Keratinocyte (primary cell): ENCODE data around the gene PHYHIPL. TPM values are rescaled to one million over a fixed set of nuclear protein-coding genes. Genes with fewer than 3 reads are reported as not detected.

Experiments
- DNase-seq: peaks from one replicate; pipeline ENCODE4 v3.0.0-alpha.2; 2011; ENCODE audit warnings: low read depth, missing footprints, low spot score
- FAIRE-seq: peaks from 2 replicates; lab custom pipeline; 2011; peaks lifted over from hg19 to GRCh38; lab: Jason Lieb, UNC
- H2AFZ ChIP-seq: 2 replicates; pipeline ENCODE4 v1.6.0; 2012; ENCODE audit warnings: low read length, control low read depth, inconsistent platforms; ENCODE audit not compliant: control insufficient read depth
- H3K27ac ChIP-seq: 2 replicates; pipeline ENCODE4 v1.5.1; 2011; ENCODE audit warnings: low read length; ENCODE audit not compliant: control insufficient read depth, insufficient read depth
- H3K27me3 ChIP-seq: 3 replicates; pipeline ENCODE4 v1.6.0; 2011; ENCODE audit warnings: low read length; ENCODE audit not compliant: control insufficient read depth, insufficient read depth; ENCODE audit errors: extremely low read depth
- H3K36me3 ChIP-seq, 2 experiments: 2 replicates in 1 of 2; 3 replicates in 1 of 2; pipeline ENCODE4 v1.5.1; 2011; ENCODE audit warnings: low read length in 2 of 2, mild to moderate bottlenecking in 1 of 2; ENCODE audit not compliant: control insufficient read depth in 2 of 2, insufficient read depth in 2 of 2; ENCODE audit errors: extremely low read depth in 1 of 2
- H3K4me1 ChIP-seq: 3 replicates; pipeline ENCODE4 v1.5.1; 2011; ENCODE audit warnings: low read length; ENCODE audit not compliant: control insufficient read depth, insufficient read depth; ENCODE audit errors: extremely low read depth
- H3K4me2 ChIP-seq: 3 replicates; pipeline ENCODE4 v1.6.0; 2011; ENCODE audit warnings: low read depth, low read length; ENCODE audit not compliant: control insufficient read depth, insufficient read depth; ENCODE audit errors: extremely low read depth
- H3K4me3 ChIP-seq, 3 experiments: fragments of 200-600 bp in 1 of 3; sonication (generic) in 1 of 3; 2 replicates in 2 of 3; 3 replicates in 1 of 3; pipeline ENCODE4 v1.5.1; 2011 to 2016; ENCODE audit warnings: low read length in 3 of 3, mild to moderate bottlenecking in 3 of 3, control low read depth in 2 of 3, inconsistent platforms in 1 of 3, low read depth in 1 of 3, mixed read lengths in 1 of 3, mixed run types in 1 of 3, moderate library complexity in 1 of 3; ENCODE audit not compliant: control insufficient read depth in 2 of 3, insufficient read depth in 2 of 3; ENCODE audit errors: extremely low read depth in 1 of 3
- H3K79me2 ChIP-seq: 2 replicates; pipeline ENCODE4 v1.6.0; 2012; ENCODE audit warnings: low read length; ENCODE audit not compliant: control insufficient read depth, insufficient read depth
- H3K9ac ChIP-seq: 3 replicates; pipeline ENCODE4 v1.6.0; 2011; ENCODE audit warnings: low read length; ENCODE audit not compliant: control insufficient read depth, insufficient read depth; ENCODE audit errors: extremely low read depth
- H3K9me1 ChIP-seq: 3 replicates; pipeline ENCODE4 v1.6.0; 2011; ENCODE audit warnings: low read length; ENCODE audit not compliant: control insufficient read depth, insufficient read depth; ENCODE audit errors: extremely low read depth
- H3K9me3 ChIP-seq: 2 replicates; pipeline ENCODE4 v1.5.1; 2012; ENCODE audit warnings: low read depth, low read length; ENCODE audit not compliant: control insufficient read depth
- H4K20me1 ChIP-seq: 3 replicates; pipeline ENCODE4 v1.6.0; 2011; ENCODE audit warnings: low read length; ENCODE audit not compliant: control insufficient read depth, insufficient read depth; ENCODE audit errors: extremely low read depth
- EZH2 ChIP-seq: IDR thresholded peaks from one replicate; pipeline ENCODE4 v1.6.1; 2012; ENCODE audit warnings: inconsistent platforms, mild to moderate bottlenecking, low read length, moderate library complexity
- dilution Hi-C: fragments of 300-500 bp; cut with MboI; formaldehyde crosslinking; loops from one replicate; pipeline ENCODE4 v1.7.0; 2020; ENCODE audit warnings: low sequenced_read_pairs; ENCODE audit not compliant: extremely low pct_ligation_motif_present
- polyA minus RNA-seq, 3 experiments: library from RNA; depleted of rRNA, polyadenylated mRNA; stranded (reverse); fragments of >200 nt; gene quantifications; 1 replicate in 1 of 3; 2 replicates in 1 of 3; 3 replicates in 1 of 3; pipeline ENCODE4 v1.2.3, GENCODE V29; 2011
- polyA plus RNA-seq, 5 experiments: library from polyadenylated mRNA; depleted of rRNA in 3 of 5; stranded (reverse) in 3 of 5; stranded (forward) in 1 of 5; unstranded in 1 of 5; fragments of >200 nt; gene quantifications; 1 replicate in 1 of 5; 2 replicates in 3 of 5; 3 replicates in 1 of 5; pipeline versions ENCODE4 v1.2.1 to v1.2.3, GENCODE V29; 2011 to 2012; ENCODE audit warnings: missing spikeins in 2 of 5, low read depth in 1 of 5, low replicate concordance in 1 of 5
- TF ChIP-seq, protein P1 (sequence below), 3 experiments: IDR thresholded peaks in 1 of 3; conservative IDR thresholded peaks in 1 of 3; optimal IDR thresholded peaks in 1 of 3; 2 replicates in 2 of 3; 3 replicates in 1 of 3; pipeline versions ENCODE3 to v1.5.1; 2011; ENCODE audit warnings: low read length in 3 of 3, mild to moderate bottlenecking in 3 of 3, moderate library complexity in 2 of 3, control low read depth in 1 of 3, inconsistent platforms in 1 of 3; ENCODE audit not compliant: insufficient read depth in 2 of 3; ENCODE audit errors: extremely low read depth in 1 of 3

The PHYHIPL gene
- polyA plus RNA-seq (0.02 to 0.12 TPM (median 0.09 TPM) in 3 replicates), polyA minus RNA-seq (not detected in 3 replicates)
- polyA plus RNA-seq (2011; ENCODE audit: low read depth) = not detected
- 0.04 and 0.06 TPM in 2 replicates for polyA plus RNA-seq (2011; cell fraction: cytosol; rRNA removed)
- polyA plus RNA-seq (2011; cell fraction: nucleus; rRNA removed) = 0.06 and 0.07 TPM in 2 replicates
- 0.03 and 0.07 TPM in 2 replicates for polyA plus RNA-seq (2012; ENCODE audit: low replicate concordance)
- not detected for polyA minus RNA-seq (2011; cell fraction: cytosol; rRNA and poly(A)+ RNA removed)
- not detected in 2 replicates for polyA minus RNA-seq (2011; cell fraction: nucleus; rRNA and poly(A)+ RNA removed)

DNA sequence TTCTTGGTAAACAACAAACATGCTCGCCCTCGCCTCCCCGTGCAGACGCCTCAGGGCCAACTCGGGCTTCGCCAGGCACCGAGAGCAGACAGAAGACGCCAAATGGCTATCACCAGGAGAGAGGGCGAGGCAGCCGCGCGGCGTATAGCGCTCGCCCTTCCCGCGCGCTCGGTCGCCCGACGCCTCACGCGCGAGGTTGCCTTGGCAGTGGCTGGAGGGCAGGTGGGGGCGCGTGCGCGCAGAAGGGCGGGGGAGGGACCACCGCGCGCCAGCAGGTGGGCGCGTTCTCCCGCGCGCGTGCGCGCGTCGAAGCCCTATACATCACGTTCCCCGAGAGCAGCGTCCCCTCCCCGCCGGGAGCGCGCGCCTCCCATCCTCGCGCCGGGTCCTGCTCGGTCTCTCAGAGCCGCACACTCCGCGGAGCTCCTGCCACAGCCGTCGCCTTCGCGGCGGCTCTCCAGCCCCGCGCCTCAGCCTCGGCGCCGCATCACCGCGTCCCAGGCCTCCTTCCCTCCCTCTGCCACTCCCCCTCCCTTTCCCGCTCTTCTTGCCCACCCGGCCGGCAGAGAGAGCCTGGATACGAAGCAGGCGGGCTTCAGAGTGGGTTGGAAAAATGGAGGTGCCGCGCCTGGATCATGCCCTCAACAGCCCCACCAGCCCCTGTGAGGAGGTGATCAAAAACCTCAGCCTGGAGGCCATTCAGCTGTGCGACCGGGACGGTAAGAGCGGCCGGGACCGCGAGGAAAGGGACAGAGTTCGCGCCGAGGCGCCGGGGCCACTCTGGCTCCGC, at the start of gene PHYHIPL:
TSS of gene PHYHIPL (plus strand) at position 403 of the 790 bp plus-strand sequence. CDS start at position 614, 211 bp downstream.
- dilution Hi-C loops = no loop called here
- H3K9ac ChIP-seq = no peak within 1 kb of the TSS
- TF ChIP-seq, protein P1, sequence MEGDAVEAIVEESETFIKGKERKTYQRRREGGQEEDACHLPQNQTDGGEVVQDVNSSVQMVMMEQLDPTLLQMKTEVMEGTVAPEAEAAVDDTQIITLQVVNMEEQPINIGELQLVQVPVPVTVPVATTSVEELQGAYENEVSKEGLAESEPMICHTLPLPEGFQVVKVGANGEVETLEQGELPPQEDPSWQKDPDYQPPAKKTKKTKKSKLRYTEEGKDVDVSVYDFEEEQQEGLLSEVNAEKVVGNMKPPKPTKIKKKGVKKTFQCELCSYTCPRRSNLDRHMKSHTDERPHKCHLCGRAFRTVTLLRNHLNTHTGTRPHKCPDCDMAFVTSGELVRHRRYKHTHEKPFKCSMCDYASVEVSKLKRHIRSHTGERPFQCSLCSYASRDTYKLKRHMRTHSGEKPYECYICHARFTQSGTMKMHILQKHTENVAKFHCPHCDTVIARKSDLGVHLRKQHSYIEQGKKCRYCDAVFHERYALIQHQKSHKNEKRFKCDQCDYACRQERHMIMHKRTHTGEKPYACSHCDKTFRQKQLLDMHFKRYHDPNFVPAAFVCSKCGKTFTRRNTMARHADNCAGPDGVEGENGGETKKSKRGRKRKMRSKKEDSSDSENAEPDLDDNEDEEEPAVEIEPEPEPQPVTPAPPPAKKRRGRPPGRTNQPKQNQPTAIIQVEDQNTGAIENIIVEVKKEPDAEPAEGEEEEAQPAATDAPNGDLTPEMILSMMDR (optimal IDR thresholded peaks at IDR 0.05 in 1 of 3, IDR thresholded peaks at IDR 0.05 in 1 of 3, conservative IDR thresholded peaks at IDR 0.05 in 1 of 3; ENCODE audit: extremely low read depth in 1 of 3, insufficient read depth in 2 of 3, low read length in 3 of 3) = no peak
- TF ChIP-seq EZH2 = peak; percentile 88
- peaks cover 17% of the 10 kb centered on the region for H3K4me1 ChIP-seq
- no peaks in the 10 kb centered on the region for H3K79me2 ChIP-seq
- FAIRE-seq (no peak), DNase-seq (no peak)
- H3K27ac ChIP-seq = no peak within 1 kb of the TSS
- H3K9me3 ChIP-seq = no peaks in the 10 kb centered on the region
- H3K4me3 ChIP-seq = peak within 1 kb of the TSS in 2 of 3 experiments; percentile 8 to 40
- H3K4me2 ChIP-seq = peak within 1 kb of the TSS; percentile 74
- H3K36me3 ChIP-seq = no peaks in the 10 kb centered on the region
- peaks cover 18% of the 10 kb centered on the region for H3K27me3 ChIP-seq
- H4K20me1 ChIP-seq = no peaks in the 10 kb centered on the region
- H2AFZ ChIP-seq = no peak within 1 kb of the TSS
- H3K9me1 ChIP-seq = no peaks in the 10 kb centered on the region

DNA sequence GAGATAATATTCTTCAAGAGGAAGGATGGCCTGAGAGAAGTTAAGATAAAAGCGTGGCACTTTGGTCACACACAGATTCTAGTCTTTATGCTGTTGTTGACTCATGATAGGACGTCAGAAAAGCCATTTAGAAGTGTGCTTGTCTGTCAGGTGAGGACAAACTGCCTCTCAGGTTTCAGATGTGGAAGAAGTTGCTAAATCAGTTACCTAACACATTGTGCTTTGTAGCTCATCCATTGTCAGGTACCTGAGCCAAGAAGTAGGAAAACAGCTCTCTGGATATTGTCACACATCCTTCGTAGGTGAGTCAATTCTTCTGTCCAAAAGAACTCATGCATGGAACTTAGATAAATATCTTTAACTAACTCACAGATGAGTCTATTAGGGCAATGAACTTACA, 49.5 kb upstream of the PHYHIPL start:
- H3K27ac ChIP-seq = no peak overlapping the region
- no peaks in the 10 kb centered on the region for H3K27me3 ChIP-seq
- no peaks in the 10 kb centered on the region for H3K36me3 ChIP-seq
- FAIRE-seq = no peak
- no peak for DNase-seq
- dilution Hi-C loops = no loop called here
- H3K9me3 ChIP-seq = no peaks in the 10 kb centered on the region
- no peaks in the 10 kb centered on the region for H3K9me1 ChIP-seq
- H3K9ac ChIP-seq = no peak overlapping the region
- no peaks in the 10 kb centered on the region for H3K4me1 ChIP-seq
- H3K4me2 ChIP-seq = no peak overlapping the region
- H3K4me3 ChIP-seq = no peak overlapping the region
- no peak for TF ChIP-seq EZH2
- TF ChIP-seq, protein P1 (optimal IDR thresholded peaks at IDR 0.05 in 1 of 3, IDR thresholded peaks at IDR 0.05 in 1 of 3, conservative IDR thresholded peaks at IDR 0.05 in 1 of 3; ENCODE audit: extremely low read depth in 1 of 3, insufficient read depth in 2 of 3, low read length in 3 of 3) = no peak
- H3K79me2 ChIP-seq = no peaks in the 10 kb centered on the region
- no peaks in the 10 kb centered on the region for H4K20me1 ChIP-seq
- H2AFZ ChIP-seq = no peak overlapping the region
